Measurements from ENCODE around the gene AGAP1.

GRCh38 chr2:236175548-236176150 is 681.8 kb downstream of the AGAP1 start:
- TF ChIP-seq CTCF (IDR thresholded peaks at IDR 0.05) (no peak), POLR2A (IDR thresholded peaks at IDR 0.05) (no peak)
